Left kidney (tissue), 2 donors: ENCODE results near the gene PSMG3. TPM values are rescaled to one million over a fixed set of nuclear protein-coding genes. Genes with fewer than 3 reads are reported as not detected.

ENCODE experiments used
- DNase-seq: peaks from one replicate; pipeline ENCODE4 v3.0.0-alpha.2; 2013
- polyA plus RNA-seq: library from polyadenylated mRNA; unstranded; fragments of 120-200 nt; gene quantifications from one replicate; pipeline ENCODE4 v1.2.1, GENCODE V29; 2013; ENCODE audit not compliant: insufficient read length

The PSMG3 gene
- polyA plus RNA-seq, 1 donor: 31.5 TPM

GRCh38 chr7:1598286-1598685 lies 28.5 kb upstream of the PSMG3 start:
- no peak for DNase-seq

DNA sequence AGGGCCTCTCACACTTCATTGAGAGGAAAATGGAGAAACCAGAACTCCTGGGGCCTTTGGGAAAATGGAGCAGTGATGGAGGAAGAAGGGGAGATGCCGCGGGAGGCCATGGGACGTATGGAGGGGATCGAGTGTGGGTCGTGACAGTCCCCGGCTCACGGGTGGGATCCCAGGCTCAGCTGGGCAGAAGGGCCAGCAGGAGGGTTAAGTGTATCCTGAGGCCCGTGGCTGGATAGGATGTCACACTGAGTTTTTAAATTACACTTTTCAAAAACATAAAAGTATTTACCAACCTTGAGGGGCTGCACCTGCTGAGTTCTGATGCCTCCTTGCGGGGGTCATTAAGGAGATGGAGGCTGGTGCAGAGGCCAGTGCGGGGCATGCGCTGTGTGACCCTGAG lies 28.0 kb upstream of the PSMG3 start:
- DNase-seq: no peak

GRCh38 chr7:1597066-1597760 lies 27.4 kb upstream of the PSMG3 start:
- no peak for DNase-seq

- no peak for DNase-seq
Observed at GRCh38 chr7:1596181-1597043, 26.6 kb upstream of the PSMG3 start.

- no peak for DNase-seq
Observed at GRCh38 chr7:1595636-1596035, 25.8 kb upstream of the PSMG3 start.

DNA sequence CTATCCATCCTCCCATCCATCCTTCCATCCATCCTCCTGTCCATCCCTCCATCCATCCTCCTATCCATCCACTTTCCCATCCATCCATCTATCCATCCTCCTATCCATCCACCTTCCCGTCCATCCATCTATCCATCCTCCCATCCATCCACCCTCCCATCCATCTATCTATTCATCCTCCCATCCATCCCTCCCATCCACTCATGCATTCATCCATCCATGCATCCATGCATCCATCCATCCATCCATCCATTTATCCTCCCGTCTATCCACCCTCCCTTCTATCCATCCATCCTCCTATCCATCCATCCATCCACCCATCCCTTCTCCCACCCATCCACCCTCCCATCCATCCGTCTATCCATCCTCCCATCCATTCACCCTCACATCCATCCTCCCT lies 25.2 kb upstream of the PSMG3 start:
- no peak for DNase-seq

- DNase-seq: no peak
Observed at GRCh38 chr7:1593904-1594421, 24.1 kb upstream of the PSMG3 start.

- DNase-seq: no peak
Observed at GRCh38 chr7:1593091-1593866, 23.4 kb upstream of the PSMG3 start.

DNA sequence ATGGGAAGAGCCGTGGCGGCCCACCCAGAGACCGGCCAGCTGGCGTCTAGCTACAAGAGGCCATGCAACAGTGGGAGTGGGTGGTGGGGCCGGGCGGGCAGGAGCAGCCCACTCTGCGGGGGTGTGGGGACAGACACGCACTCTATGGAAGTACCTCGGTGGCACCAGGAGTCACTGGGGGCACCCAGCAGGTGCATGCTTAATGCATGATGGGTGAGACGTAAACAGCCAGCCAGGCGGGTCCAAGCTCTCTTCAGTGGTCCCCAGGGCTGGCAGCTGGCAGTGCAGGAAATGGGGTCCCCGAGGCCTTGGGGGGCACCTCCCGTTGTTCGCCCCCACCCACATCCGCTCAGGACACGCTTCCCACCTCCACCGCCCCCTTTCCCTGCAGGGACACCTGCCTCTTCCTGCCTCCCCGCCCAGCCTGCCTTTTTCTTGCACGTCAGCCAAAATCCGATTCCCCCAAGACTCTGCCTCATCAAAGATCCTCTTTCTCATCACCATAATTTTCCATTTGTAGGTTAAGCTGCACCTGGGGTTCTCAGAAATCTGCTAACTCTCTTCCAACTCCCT lies 22.6 kb upstream of the PSMG3 start:
- no peak for DNase-seq

- no peak for DNase-seq
Observed at GRCh38 chr7:1591876-1592275, 22.0 kb upstream of the PSMG3 start.

DNA sequence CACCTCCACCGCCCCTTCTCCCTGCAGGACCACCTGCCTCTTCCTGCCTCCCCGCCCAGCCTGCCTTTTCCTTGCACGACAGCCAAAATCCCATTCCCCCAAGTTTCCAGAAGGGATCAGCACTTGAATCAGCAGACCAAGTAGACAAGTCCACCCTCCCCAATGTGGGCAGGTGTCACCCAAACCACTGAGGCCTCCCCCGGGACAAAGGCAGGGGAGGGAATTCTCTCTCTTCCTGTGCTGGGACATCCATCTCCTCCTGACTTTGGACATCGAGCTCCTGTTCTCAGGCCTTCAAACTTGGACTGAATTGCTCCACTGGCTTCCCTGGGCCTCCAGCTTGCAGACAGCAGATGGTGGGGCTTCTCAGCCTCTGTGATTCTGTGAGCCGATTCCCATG lies 21.6 kb upstream of the PSMG3 start:
- no peak for DNase-seq

- no peak for DNase-seq
Observed at GRCh38 chr7:1590887-1591286, 21.1 kb upstream of the PSMG3 start.

DNA sequence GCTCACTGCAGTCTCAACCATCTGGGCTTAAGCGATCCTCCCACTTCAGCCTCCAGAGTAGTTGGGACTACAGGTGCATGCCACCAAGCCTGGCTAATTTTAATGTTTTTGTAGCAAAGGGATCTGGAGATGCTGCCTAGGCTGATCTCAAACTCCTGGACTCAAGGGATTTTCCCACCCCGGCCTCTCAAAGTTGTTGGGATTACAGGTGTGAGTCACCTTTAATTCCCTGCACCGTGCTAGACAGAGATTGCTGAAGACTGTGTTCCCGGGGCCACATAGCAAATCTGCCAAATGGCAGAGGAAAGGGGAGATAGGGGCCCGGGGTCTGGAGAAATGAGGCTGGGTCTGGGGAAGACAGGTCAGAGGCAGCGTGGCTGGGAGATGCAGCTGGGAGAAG lies 20.6 kb upstream of the PSMG3 start:
- no peak for DNase-seq

DNA sequence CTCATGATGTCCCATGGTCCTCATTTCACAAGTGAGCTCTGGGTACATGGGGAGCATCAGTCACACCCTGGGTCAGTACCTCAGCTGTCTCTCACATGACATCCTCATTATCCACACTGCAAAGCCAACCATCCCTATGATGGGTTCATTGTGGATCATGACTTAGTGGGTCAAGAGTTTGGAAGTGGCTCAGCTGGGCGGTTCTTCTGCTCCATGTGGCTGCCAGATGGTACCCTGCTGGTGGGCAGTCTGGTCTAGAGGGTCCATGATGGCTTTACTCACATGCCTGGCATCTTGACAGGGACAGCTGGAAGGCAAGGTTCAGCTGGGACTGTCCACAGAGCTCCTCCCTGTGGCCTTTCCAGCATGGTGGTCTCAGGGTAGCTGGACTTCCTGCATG lies 19.1 kb upstream of the PSMG3 start:
- DNase-seq: no peak

DNA sequence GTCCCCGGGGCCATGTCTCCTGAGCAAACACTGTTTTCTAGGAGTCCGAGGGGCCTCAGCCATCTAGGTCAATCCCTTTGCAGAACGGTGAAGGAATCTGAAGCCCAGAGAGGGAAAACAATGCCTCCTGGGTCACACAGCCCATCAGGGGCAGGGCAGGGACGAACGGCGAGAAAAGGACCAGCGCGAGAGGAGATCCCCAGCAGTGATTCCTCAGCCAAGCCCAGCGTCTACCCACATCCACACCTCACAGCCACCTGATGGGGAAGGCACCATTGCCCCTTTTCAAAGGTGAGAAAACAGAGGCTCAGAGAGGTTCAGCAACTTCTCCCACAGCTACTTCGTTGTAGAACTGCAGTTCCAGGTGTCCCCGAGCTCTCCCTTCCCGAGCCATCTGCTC lies 17.9 kb upstream of the PSMG3 start:
- DNase-seq: no peak

- no peak for DNase-seq
Observed at GRCh38 chr7:1586827-1587705, 17.2 kb upstream of the PSMG3 start.

GRCh38 chr7:1586126-1586826 lies 16.4 kb upstream of the PSMG3 start:
- no peak for DNase-seq

DNA sequence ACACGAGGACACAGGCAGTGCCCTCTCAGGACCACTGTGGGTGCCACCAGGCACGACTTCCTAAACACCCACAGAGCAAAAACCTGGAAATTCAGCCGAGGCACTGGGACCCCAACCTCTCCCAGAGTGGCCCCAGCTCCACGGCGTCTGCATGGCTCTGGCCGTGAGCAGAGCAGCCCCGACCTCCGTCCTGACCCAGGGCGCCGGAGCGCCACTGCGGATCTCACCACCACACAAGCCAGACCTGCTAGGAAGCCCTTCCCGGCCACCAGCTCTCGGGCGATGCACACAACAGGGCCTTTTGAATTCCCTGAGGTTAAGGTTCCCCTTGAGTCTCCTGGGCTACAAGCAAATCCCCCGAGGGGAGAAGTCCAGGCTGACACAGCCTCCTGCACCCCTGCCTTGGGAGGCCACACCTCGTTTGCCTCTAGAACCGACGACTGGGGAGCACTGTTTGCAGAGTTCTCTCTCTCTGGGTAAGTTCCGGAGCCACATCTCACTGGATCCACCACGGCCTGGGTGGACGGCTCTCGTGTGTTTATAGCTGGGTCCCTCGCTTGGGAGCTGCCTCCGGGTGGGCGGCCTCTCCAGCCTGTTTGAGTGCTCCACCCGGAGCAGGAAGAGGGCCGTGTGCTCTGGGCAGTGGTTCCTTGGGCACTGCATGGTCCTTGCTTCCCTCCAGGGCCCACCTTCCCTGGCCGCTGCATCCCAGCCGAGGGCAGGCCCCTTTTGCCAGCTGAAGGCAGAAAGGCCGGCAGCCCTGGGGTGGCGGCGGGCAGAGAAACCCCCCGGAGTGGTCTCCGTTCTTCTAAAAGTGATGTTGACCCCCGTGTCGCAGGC lies 15.5 kb upstream of the PSMG3 start:
- no peak for DNase-seq

DNA sequence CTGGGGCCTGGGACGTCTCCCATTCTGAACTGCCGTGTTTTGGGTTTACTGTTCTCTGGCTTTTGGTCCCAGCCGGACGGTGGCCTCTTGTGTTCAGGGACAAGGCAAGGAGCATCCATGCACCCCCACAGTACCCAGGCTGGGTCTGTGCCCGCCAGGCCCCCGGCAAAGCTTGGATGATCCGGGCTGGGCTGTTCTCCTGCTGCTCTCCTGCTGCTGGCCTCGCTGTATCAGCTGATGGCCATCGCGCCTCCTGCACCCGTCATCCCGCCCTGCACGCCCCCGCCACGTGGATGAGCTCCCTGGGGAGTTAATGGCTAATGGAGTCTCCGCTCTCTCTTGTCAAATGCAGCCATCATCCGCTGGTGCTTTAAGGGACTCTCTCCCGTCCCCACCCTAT lies 14.9 kb upstream of the PSMG3 start:
- DNase-seq: no peak
